Cardiac muscle cell (in vitro differentiated cells and primary cell): ENCODE data around the gene HMG20B. TPM values are rescaled to one million over a fixed set of nuclear protein-coding genes. Genes with fewer than 3 reads are reported as not detected.

Source experiments
- DNase-seq, 2 donors: peaks; one replicate each; pipeline versions ENCODE4 v3.0.0 to v3.0.0-alpha.2; 2010 to 2017; ENCODE audit warnings: low read depth in 1 of 2, low spot score in 1 of 2
- H3K27ac ChIP-seq: fragments of 200-600 bp; sonication (generic); 2 replicates; pipeline ENCODE4 v1.5.1; 2016
- H3K27me3 ChIP-seq: fragments of 200-600 bp; sonication (generic); 2 replicates; pipeline ENCODE4 v1.6.0; 2016; ENCODE audit warnings: control low read depth
- H3K36me3 ChIP-seq: fragments of 200-600 bp; sonication (generic); 2 replicates; pipeline ENCODE4 v1.5.1; 2016; ENCODE audit warnings: control low read depth
- H3K4me1 ChIP-seq: fragments of 200-600 bp; sonication (generic); 2 replicates; pipeline ENCODE4 v1.8.1; 2017; ENCODE audit warnings: low read depth, mild to moderate bottlenecking, mixed run types
- H3K4me3 ChIP-seq: fragments of 200-600 bp; sonication (generic); 2 replicates; pipeline ENCODE4 v1.5.1; 2016; ENCODE audit warnings: mild to moderate bottlenecking
- H3K9me3 ChIP-seq: fragments of 200-600 bp; sonication (generic); 2 replicates; pipeline ENCODE4 v1.5.1; 2017; ENCODE audit warnings: low read depth, mild to moderate bottlenecking, control low read depth
- polyA plus RNA-seq: library from polyadenylated mRNA; unstranded; fragments of >200 nt; fragmentation: Nextera tagmentation; extraction: Ambion mirVana; gene quantifications from 2 replicates; pipeline ENCODE4 v1.2.1, GENCODE V29; 2016
- total RNA-seq: library from RNA; depleted of rRNA; stranded (reverse); fragments of >200 nt; gene quantifications from 2 replicates; pipeline ENCODE4 v1.2.3, GENCODE V29; 2016
- TF ChIP-seq, protein P1 (sequence below): IDR thresholded peaks from 2 replicates; pipeline ENCODE4 v1.5.1; 2012; ENCODE audit warnings: low read depth, mild to moderate bottlenecking, low read length

HMG20B gene
- total and polyA plus RNA-seq, 2 experiments from 2014 or later = 154 to 253 TPM

DNA sequence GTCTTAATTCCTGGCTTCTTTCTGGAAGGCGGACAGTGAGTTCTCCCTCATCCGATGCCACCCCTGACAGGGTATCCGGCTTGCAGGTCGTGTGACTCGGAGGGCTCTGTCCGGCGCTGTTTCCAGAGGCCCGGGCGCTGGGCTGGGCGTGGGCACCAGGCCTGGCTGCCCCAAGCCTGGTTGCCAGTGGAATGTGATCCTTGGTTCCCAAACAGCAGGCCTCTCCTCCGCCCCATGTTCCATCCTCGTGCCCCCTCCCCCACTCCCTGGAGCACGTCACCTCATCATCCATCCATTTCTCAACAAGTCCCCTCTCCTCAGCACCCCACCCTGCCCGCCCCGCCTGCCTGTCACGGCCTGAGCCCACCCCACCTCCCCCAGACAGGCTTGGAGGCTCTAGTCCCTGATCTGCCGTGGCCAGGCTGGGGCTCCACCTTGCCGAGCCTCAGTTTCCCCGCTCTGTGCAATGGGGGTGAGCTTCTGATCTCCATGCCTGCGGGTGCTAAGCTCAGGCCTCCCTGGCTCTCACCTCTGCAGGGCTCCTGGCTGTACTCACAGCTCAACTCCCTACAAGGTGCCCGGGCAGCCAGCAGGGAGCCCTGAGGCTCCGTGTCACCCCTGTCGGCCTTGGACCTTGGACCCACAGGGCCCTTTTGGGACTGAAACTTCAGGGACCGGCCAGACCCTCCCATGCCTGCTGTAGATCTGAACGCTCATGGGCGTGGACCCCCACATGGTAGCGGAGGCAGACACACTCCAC, 31.7 kb downstream of the HMG20B start:
- Histone ChIP-seq H3K27ac (no peak overlapping the region), H3K9me3 (no peaks in the 10 kb centered on the region), H3K36me3 (no peaks in the 10 kb centered on the region), H3K4me3 (no peak overlapping the region), H3K27me3 (peaks cover 16% of the 10 kb centered on the region), H3K4me1 (peaks cover 13% of the 10 kb centered on the region)
- TF ChIP-seq, protein P1, sequence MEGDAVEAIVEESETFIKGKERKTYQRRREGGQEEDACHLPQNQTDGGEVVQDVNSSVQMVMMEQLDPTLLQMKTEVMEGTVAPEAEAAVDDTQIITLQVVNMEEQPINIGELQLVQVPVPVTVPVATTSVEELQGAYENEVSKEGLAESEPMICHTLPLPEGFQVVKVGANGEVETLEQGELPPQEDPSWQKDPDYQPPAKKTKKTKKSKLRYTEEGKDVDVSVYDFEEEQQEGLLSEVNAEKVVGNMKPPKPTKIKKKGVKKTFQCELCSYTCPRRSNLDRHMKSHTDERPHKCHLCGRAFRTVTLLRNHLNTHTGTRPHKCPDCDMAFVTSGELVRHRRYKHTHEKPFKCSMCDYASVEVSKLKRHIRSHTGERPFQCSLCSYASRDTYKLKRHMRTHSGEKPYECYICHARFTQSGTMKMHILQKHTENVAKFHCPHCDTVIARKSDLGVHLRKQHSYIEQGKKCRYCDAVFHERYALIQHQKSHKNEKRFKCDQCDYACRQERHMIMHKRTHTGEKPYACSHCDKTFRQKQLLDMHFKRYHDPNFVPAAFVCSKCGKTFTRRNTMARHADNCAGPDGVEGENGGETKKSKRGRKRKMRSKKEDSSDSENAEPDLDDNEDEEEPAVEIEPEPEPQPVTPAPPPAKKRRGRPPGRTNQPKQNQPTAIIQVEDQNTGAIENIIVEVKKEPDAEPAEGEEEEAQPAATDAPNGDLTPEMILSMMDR = no peak
- DNase-seq = no peak

DNA sequence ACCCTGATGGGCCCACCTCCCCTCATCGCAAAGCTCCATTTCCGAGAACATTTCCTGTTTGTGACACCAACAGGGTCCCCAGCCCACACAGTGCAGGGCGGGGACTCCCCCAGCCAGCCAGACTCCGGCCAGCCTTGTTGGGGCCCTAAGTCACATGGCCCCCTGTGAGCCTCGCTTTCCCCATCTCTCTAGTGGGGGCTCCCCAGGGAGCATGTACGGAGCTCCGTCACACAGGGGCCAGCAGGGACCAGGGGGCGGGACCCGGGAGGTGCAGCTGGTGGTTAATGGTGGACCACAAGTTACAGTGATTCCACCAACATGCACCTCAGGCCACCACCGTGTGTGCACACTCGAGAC, 32.2 kb downstream of the HMG20B start:
- no peak overlapping the region for H3K4me3 ChIP-seq
- H3K27ac ChIP-seq = no peak overlapping the region
- H3K36me3 ChIP-seq = no peaks in the 10 kb centered on the region
- TF ChIP-seq, protein P1 = no peak
- H3K4me1 ChIP-seq = peaks cover 13% of the 10 kb centered on the region
- H3K27me3 ChIP-seq = peaks cover 16% of the 10 kb centered on the region
- no peaks in the 10 kb centered on the region for H3K9me3 ChIP-seq
- no peak for DNase-seq

GRCh38 chr19:3605361-3605760, 32.6 kb downstream of the HMG20B start:
- no peak overlapping the region for H3K27ac ChIP-seq
- H3K36me3 ChIP-seq = peaks cover under 1% of the 10 kb centered on the region
- peaks cover 13% of the 10 kb centered on the region for H3K4me1 ChIP-seq
- TF ChIP-seq, protein P1 = no peak
- H3K4me3 ChIP-seq = no peak overlapping the region
- H3K27me3 ChIP-seq = peaks cover 16% of the 10 kb centered on the region
- DNase-seq = no peak
- H3K9me3 ChIP-seq = no peaks in the 10 kb centered on the region

DNA sequence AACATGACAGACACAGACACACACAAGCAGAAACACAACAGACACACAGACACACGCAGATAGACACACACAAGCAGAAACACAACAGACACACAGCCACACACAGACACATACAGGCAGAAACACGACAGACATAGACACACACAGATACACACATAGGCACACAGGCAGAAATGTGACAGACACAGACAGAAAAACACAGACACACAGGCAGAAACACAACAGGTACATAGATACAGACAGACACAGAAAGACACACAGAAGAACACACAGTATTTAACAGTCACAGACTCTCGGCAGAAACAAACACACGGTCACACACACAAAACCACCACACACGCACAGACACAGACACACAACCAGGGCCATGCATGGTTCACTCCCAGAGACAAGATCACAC, 33.0 kb downstream of the HMG20B start:
- H3K4me3 ChIP-seq = no peak overlapping the region
- TF ChIP-seq, protein P1 = no peak
- H3K27ac ChIP-seq = no peak overlapping the region
- no peak for DNase-seq
- peaks cover 2% of the 10 kb centered on the region for H3K36me3 ChIP-seq
- peaks cover 13% of the 10 kb centered on the region for H3K4me1 ChIP-seq
- H3K27me3 ChIP-seq = peaks cover 16% of the 10 kb centered on the region
- H3K9me3 ChIP-seq = no peaks in the 10 kb centered on the region

DNA sequence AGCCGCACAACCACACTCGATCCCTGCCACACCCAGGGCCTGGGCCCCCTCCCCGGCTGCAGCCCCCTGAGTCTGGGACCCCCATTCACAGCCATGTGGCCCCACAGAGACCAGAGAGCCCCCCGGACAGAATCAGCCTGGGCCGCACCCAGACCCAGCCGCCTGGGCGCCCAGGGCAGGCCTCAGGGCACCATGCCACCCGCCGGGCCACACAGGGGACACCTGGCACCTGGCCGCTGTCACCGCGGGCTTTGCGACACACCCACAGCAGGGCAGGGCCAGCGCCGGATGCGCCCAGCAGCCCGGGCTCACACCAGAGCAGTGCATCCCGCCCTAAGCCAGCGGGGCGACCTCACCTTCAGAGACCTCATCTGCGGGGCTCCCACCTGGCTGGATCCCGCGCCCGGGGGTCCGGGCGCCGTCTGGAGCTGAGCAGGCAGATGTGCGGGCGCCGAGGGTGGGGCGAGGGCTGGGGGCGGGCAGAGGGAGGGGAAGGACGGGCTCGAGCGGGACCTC, 33.5 kb downstream of the HMG20B start:
- no peak for DNase-seq
- peak overlapping the region; percentile 13 for H3K4me3 ChIP-seq
- H3K27me3 ChIP-seq = peaks cover 16% of the 10 kb centered on the region
- TF ChIP-seq, protein P1 = no peak
- no peaks in the 10 kb centered on the region for H3K9me3 ChIP-seq
- H3K36me3 ChIP-seq = peaks cover 2% of the 10 kb centered on the region
- H3K27ac ChIP-seq = no peak overlapping the region
- peaks cover 13% of the 10 kb centered on the region for H3K4me1 ChIP-seq
